Renal pelvis (tissue), 4 donors: ENCODE measurements around the gene HOXA3. TPM values are rescaled to one million over a fixed set of nuclear protein-coding genes. Genes with fewer than 3 reads are reported as not detected.

Source experiments
- DNase-seq: peaks from one replicate; pipeline ENCODE4 v3.0.0-alpha.2; 2013
- polyA plus RNA-seq, 3 donors: library from polyadenylated mRNA; unstranded; fragments of 120-200 nt; gene quantifications; one replicate each; pipeline ENCODE4 v1.2.1, GENCODE V29; 2013; ENCODE audit not compliant: insufficient read length in 3 of 3

The HOXA3 gene
- polyA plus RNA-seq, 3 donors: 39.5 to 49.3 (median 48.7) TPM

DNA sequence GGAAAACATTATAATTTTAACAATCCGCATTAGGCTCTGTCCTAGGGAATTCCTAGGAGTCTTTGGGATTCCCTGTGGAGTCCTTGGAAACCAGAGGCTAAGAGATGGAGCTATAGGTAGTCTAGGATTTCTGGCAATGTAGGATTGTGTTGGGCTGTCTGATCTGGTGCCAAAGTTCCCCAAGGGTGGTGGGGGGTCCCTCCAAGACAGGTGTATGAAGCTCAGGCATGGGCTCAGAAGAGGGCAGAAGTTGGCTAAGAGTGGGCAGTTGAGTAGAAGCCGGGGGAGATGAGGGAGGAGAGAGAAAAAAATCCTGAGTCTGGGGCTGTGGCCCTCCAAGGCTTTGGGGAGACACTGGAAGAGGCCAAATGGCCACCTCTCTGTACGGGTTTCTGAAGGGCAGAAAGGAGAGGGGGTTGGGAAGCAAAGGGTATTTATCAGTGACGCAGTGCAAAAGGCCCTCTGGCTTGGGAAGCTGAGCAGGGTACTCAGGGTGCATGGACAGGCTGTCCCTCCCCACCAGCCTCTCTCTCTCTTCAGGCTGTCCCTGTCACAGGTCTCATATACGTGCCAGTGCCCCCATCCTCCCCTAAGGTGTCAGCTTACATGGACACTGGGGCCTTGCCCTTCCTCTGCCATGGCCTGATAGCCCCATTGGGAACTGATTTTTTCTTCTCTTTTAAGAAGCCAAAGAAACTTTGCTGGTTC lies 5.7 kb downstream of the HOXA3 start:
- DNase-seq: no peak

DNA sequence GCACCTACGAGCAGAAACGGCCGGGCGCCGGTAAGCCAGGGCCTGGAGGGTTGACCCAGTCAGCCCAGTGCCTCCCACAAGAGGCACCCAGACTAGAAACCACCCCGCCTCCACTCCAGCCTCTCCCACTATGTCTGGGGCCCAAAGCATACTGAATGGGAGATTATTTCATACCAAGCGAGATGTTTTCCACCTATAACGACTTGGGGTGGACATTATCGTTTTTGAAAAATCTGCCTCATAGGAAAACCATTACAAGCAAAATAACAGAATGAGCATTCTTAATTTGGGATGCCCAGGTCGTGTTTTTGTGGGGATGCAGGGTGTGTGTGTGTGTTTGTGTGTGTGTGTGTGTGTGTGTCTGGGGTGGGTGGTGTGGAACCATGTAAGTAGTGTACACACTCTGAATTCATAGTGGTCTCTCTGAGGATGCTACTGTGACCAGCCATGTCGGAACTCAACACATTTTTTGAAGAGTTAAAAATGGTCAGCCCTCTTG lies 6.4 kb downstream of the HOXA3 start:
- DNase-seq: no peak

DNA sequence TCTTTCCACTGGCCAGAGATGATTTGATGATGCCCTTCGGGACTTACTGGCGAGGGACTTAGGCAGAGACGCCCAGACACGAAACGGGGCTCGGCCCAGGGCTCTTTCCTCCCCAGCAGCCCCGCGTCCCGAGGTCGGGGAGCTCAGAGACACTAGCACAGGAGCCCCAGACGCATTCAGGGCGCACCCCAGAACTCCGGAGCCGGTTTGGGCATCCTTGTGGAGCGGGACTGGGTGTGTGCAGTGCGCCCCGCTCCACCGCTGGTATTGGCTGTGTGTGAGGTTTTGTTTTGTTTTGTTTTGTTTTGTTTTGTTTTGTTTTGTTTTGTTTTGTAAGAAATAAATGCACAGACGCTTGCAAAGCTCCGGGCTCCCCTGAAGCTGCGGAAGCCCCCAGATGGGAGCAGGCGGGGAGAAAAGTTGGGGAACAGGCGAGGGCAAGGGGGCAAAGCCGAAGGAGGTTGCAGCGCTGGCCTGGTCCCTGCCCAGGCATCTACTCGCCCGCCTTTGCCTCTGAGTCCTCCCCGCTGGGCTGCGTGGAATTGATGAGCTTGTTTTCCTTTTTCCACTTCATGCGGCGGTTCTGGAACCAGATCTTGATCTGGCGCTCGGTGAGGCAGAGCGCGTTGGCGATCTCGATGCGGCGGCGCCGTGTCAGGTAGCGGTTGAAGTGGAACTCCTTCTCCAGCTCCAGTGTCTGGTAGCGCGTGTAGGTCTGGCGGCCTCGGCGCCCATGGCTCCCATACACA lies 7.0 kb downstream of the HOXA3 start:
- DNase-seq: no peak

DNA sequence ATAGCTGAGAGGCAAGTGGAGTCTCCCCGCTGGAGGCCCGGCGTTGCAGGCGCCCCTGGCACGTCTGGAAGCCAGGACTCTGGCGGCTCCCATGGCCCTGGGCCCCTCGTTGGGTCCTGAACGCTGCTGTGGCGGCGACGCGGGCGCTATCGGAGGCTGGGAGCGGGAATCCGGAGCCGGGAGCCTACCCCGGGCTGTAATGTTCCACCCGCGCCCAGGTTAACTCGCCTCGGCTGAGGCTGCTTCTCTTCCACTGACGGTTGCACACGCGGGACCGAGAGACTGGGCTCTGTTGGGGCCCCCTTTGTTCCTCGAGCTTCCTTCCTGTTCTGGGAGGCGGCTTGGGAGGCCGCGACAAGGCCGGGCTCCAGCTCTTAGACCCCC lies 7.6 kb downstream of the HOXA3 start:
- no peak for DNase-seq

DNA sequence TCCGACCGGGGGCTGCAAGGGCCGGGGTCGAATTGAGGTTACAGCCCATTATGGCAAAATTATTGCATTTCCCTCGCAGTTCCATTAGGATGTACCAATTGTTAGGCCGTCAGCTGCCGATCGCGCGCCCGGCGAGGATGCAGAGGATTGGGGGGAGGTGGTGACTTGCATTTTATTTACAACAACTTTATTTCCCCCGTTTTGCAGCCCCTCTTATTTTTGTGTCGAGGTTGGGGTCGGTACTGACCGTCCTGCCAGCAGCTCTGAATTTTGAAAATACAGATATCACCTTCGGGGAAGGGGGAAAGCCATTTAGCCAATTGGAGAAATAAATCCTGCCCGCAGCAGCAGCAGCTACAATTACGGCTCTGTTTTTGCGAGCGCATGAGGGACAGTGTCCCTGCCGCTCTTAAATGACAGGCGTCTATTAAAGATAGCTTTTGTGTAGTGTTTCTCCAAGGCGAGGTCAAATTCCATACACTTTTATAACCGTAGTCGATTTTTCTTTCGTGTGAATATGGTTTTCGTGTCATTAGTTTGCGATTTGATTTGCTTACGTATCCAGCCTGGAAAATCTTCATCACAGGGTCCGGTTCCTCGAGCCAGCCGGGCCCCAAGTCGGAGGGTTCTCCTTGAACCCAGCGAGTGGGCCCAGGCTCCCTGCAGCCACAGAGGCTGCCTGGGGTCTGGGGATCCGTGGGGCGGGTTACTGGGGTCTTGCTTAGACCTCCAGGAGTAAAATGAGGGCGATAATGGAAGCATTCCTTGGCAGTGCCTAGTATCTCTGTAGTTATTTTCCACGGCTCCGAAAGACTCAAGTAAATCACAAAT lies 8.2 kb downstream of the HOXA3 start:
- no peak for DNase-seq

DNA sequence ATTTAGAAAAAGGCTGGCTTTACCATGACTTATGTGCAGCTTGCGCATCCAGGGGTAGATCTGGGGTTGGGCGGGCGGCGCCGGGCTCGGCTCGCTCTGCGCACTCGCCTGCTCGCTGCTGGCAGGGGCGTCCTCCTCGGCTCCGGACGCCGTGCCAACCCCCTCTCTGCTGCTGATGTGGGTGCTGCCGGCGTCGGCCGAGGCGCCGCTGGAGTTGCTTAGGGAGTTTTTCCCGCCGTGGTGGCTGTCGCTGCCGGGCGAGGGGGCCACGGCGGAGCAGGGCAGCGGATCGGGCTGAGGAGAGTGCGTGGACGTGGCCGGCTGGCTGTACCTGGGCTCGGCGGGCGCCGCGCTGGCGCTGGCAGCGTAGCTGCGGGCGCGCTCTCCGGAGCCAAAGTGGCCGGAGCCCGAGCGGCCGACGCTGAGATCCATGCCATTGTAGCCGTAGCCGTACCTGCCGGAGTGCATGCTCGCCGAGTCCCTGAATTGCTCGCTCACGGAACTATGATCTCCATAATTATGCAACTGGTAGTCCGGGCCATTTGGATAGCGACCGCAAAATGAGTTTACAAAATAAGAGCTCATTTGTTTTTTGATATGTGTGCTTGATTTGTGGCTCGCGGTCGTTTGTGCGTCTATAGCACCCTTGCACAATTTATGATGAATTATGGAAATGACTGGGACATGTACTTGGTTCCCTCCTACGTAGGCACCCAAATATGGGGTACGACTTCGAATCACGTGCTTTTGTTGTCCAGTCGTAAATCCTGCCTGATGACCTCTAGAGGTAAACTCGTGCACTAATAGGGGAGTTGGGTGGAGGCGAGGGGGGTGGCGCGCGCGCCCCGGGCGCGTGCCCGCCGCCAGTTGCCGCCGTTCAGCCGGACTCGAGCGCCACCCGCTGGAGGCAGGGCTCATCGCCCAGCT lies 9.1 kb downstream of the HOXA3 start, which contains the start of gene HOXA5:
Gene HOXA5 (minus strand): TSS at position 659 of the 927 bp plus-strand sequence. CDS start 74 bp downstream, at position 585.
- peak; percentile 92 for DNase-seq

DNA sequence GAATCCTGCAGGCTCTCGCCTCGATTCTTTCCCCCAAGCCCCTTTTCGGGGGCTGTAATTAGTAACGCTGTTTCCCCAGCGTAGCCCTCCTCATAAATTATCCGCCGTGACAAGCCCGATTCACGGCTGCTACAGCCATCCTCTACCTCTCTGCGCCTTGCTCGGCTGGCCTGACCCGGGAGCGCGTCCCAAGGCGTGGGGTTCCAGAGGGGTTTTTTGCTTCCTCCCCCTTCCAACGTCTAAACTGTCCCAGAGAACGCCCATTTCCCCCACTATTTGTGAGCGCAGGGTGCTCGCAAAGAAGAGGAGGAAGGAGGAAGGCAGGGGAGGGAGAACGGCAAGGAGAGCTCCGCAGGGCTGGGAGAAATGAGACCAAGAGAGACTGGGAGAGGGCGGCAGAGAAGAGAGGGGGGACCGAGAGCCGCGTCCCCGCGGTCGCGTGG lies 9.8 kb downstream of the HOXA3 start:
- no peak for DNase-seq

DNA sequence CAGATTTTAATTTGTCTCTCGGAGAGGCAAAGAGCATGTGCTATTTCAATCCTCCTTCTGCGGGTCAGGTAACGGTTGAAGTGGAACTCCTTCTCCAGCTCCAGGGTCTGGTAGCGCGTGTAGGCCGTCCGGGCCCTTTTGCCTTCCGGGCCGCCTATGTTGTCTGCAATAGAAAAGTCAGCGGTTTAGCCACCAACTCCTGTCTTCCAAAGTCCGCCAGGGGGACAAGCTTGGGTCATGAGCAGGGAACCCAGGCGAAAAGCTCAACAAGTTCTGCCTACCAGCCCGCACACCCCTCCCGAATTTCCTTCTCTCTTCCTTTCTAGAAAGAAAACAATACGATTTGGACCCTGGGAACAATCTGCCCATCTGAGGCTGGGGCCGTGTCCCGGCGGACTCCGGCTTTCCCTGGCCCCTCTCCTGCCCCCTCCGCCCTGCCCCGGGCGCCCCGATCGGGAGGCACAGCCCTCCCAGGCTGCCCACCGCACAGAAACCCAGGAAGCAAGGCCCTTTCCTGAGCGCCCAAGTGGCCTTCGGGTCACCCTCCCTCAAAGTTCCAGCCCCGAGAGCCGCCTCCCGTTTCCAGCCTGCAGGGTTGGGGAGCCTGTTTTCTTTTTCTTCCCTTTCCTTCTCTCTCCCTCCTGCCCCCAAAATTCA lies 10.3 kb downstream of the HOXA3 start:
- DNase-seq: no peak

DNA sequence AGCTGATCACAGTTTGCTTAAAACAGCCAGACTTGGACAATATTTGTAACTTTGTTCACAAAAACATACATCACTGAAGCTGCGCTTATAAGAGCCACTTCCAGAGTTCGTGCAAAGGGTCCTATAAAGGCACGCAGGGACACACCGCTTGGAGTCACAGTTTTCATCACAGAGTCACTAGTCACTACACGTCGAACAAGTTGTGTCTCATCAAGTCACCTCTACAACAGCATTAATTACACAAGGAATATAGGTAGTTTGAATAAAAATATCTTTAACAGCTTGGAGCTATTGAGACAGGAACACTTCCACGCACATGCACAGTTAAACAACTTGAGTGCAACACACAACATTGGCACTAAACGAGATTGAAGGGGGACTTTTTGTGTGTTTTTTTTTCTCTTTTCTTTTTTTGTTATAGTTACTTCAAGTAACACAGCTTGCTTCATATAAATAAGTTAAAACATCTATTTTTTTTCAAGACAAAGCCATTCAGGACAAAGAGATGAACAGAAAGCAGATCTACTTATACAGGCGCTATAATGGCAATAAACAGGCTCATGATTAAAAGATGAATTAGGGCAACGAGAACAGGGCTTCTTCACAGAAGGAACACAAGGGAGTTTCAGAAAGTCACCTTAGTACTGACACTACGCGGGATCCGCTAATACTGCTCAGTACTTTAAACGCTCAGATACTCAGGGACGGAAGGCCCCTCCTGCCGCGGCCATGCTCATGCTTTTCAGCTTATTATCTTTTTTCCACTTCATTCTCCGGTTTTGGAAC lies 11.1 kb downstream of the HOXA3 start:
- no peak for DNase-seq

DNA sequence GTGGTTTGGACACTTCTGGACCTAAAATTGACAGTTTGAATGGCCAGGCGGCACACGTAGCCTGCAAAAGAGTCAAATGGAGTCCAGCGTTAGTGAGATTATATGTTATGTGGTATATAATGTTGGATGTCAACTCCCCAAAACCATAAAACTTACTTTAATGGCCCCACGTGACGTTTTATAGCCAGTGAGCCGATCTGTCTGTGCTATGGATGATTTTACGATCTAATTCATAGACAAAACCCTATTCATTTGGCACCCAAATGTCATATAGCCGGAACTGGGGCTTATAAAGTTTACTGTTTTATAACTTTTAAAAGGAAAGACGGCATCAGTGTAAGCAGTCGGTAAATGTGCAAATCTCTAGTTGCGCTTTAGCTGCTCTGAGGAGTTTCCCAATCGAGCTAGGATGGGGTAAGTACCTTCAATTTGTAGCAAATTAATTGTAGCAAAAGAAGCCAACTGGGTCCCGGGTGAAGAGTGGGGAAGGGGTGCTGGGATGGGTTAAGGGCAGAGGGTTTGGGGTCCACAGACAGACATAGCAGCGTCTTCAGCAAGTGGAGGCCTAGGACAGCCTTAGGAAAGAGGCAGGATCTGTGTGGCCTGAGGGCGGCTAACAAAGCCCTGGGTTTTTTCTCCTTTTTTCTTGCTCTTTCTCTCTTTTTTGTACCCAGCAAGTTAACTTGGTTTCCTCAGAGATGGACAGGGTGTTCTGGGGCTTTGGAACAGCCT lies 12.1 kb downstream of the HOXA3 start:
- peak; percentile 87 for DNase-seq

DNA sequence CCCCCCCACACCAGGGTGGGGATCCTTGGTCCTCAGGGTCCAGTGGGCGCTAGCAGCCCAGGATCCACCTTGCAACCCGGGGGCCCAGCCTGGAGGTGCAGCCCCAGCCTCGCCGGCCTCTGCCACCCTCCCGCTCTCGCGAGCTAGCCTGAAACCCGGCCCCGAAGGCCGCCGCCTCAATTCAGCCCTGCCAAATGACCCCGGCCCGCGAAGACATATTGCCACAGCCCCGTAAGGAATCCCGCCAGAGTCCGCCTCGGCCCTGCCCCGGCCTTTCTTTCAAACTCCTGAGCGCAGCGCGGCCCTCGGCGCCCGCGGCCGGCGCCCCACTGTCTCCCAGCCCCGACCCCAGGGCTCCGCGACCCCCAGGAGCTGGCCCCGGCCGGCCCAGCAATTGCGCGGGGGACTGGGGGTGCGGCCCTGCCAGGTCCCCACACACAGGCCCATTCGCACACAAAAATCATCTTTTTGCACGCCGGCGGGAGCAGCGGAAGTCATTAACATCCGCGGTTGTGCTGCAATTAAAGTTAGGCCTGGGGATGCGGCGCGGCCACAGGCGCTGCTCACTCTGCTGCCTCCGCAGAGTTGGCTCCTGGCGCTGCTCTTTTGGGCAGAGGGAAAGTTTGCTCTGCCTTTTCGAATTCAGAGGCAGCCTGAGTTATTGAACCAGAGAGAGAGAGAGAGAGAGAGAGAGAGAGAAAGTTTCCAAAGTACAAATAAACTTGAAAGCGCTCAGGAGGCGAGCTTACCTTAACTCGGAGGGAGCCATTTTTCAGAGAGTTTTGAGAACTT lies 12.9 kb downstream of the HOXA3 start:
- no peak for DNase-seq

DNA sequence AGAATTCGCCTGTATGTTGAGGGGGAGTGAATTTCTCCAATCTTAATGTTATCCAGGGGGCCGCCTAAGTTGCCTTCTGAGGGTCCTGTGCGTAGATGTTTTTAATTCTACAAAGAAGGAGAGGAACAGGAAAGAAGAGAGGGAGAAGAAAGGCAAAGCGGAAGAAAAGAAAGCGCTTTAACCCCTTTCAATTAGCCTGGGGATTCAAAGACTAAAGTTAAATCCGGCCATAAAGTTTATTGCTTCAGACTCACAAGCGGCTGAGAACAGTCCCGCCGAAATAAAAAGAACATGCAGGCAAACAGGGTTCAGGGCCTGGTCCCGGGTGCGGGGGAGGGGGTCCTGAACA lies 13.4 kb downstream of the HOXA3 start:
- DNase-seq: no peak

DNA sequence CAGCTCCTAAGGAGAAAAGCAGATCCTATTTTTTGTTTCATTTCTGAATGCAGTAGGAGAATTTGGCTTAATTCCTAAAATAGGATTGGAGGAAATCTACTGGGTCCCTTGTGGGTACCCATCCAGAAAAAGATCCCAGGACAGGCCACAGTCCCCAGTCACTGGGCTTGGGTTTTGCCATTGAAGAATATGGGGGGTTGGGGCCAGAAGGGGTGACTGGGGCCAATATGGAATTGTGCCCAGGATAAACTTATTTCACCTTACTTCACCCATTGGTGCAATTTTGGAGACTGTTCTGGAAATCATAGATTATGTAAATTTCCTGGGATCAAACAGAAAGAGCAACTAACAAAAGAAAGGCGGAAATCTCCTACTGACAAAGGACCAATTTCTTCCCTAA lies 13.9 kb downstream of the HOXA3 start:
- no peak for DNase-seq

DNA sequence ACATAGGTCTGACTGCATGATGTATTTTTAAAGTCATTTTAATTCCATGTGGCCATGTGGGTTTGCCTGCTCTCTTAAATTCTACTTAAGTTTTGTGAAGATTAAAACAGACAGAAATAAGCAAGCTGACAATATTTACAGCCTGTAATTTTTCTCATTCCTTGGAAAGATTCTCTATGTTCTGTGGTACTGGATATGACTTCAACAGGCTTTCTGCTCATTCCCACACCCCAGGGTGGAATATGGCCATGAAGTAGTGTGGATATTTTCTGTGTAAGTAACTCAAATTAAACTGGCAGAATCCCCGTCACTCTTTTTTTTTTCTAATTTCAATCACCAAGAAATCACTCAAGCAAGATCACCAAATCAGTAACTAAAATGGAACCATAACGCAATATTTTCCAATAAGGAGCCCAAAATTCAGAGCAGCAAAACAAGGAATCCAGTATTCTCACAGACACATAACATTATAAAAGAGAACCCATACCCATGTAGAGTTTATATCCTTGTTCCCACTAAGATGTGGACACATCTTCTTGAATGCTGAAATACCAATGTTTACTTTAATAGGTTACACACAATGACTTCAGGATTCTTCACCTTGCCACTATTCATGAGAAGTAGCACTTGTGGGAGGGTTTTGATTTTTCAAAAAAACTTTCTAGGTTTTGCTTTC lies 14.6 kb downstream of the HOXA3 start:
- no peak for DNase-seq

DNA sequence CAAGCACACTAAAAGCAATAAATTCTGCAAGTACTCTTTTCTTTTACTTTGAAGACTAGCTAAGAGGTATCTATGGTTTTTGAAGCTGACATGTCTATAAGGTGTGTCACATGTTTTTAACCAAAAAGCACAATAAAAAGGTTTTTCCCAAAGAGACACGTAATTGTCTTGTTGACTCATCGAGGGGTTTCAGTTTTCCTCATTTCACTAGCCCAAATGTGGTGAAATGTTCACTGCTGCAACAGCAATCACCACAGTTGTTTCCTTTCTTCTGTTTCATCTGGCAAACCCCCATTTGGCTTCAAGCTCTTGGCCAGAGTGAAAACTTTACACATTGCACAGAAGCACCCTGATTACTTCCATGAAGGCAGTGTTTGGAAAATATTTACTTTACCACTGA lies 18.0 kb downstream of the HOXA3 start:
- no peak for DNase-seq

DNA sequence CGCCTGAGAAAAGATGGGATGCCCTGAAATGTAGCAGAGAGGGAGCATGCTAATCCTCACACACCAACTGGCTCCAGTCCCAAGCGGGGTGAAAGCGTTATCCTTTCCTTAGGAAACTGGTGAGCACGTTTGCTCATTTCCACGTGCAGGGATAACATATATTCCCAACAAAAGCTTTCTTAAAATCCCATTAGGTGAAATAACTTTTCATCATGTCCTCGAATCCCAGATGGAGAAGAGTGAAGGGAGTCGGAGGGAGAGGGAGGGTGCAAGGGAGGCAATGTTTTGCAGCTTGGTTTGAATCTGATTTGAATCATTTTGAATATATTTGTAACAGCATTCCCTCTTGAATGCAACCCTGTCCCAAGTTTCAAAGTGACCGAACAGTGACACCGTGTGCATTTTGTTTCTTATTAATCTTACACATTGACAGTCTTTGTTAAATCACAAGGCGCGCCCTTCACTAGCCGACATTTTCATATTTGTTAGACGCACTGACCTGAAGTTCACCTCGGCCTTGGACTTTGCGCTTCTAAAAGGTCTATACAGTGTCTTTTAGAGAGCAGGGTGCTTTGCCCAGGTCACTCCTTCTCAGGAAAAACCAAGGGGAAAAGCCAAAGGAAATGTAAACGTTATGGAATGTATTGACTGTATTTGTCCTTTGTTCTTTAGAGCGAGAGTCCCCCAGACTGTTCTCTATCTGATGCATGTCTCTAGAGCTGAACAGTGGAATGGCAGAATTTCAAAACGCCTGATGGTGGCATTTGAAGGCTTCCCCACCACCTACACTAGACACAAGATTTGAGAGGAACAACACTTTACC lies 18.8 kb downstream of the HOXA3 start:
- DNase-seq: no peak

DNA sequence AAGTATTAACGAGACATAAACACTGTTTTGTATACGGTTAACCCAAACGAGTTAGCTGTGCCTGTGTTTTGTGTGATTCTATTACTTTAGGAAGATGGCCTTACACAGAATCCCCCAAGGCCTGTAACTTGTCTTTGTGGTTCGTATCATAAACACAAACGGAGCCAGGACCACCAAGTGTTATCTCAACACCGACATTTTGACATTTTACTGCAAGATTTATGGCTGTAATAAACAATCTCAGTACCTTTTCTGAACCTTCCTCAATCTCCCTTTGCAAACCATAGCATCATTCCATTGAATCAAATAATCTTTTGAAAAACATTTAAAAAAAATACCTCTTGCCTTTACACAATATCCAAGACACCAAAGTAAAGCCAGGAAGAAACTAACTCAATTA lies 19.4 kb downstream of the HOXA3 start:
- no peak for DNase-seq
